Measurements from ENCODE around the gene VEGFD. TPM values are rescaled to one million over a fixed set of nuclear protein-coding genes. Genes with fewer than 3 reads are reported as not detected.

The VEGFD gene
- total and polyA plus RNA-seq, 2 of the 13 experiments (the other 11 are each of a cell fraction or from before 2014, with no cell fraction given): 0.11 to 0.35 TPM

GRCh38 chrX:15410430-15410829, 26.2 kb upstream of the VEGFD start (continued):
- TF ChIP-seq, protein P1, sequence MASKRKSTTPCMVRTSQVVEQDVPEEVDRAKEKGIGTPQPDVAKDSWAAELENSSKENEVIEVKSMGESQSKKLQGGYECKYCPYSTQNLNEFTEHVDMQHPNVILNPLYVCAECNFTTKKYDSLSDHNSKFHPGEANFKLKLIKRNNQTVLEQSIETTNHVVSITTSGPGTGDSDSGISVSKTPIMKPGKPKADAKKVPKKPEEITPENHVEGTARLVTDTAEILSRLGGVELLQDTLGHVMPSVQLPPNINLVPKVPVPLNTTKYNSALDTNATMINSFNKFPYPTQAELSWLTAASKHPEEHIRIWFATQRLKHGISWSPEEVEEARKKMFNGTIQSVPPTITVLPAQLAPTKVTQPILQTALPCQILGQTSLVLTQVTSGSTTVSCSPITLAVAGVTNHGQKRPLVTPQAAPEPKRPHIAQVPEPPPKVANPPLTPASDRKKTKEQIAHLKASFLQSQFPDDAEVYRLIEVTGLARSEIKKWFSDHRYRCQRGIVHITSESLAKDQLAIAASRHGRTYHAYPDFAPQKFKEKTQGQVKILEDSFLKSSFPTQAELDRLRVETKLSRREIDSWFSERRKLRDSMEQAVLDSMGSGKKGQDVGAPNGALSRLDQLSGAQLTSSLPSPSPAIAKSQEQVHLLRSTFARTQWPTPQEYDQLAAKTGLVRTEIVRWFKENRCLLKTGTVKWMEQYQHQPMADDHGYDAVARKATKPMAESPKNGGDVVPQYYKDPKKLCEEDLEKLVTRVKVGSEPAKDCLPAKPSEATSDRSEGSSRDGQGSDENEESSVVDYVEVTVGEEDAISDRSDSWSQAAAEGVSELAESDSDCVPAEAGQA (IDR thresholded peaks at IDR 0.05; ENCODE audit: low read depth): no peak
- TF ChIP-seq, protein P1 (CRISPR knock-in tag; IDR thresholded peaks at IDR 0.05; ENCODE audit: borderline replicate concordance): no peak
- TF ChIP-seq SP1 (IDR thresholded peaks at IDR 0.05) (no peak), SP1 (CRISPR knock-in tag; IDR thresholded peaks at IDR 0.05) (no peak), ZFP90 (CRISPR knock-in tag; IDR thresholded peaks at IDR 0.05; ENCODE audit: borderline replicate concordance) (no peak), ZNF205 (CRISPR knock-in tag; IDR thresholded peaks at IDR 0.05) (no peak), ONECUT2 (CRISPR knock-in tag; IDR thresholded peaks at IDR 0.05) (no peak), FOXJ3 (CRISPR knock-in tag; IDR thresholded peaks at IDR 0.05; ENCODE audit: borderline replicate concordance) (no peak), ZBTB3 (CRISPR knock-in tag; IDR thresholded peaks at IDR 0.05; ENCODE audit: borderline replicate concordance, low read depth) (no peak), ZNF816 (CRISPR knock-in tag; IDR thresholded peaks at IDR 0.05; ENCODE audit: borderline replicate concordance) (no peak), ZNF136 (CRISPR knock-in tag; IDR thresholded peaks at IDR 0.05; ENCODE audit: low read depth) (no peak), ZSCAN21 (CRISPR knock-in tag; IDR thresholded peaks at IDR 0.05; ENCODE audit: borderline replicate concordance) (no peak), ZNF737 (CRISPR knock-in tag; IDR thresholded peaks at IDR 0.05; ENCODE audit: borderline replicate concordance) (no peak)
- TF ChIP-seq, protein P2, sequence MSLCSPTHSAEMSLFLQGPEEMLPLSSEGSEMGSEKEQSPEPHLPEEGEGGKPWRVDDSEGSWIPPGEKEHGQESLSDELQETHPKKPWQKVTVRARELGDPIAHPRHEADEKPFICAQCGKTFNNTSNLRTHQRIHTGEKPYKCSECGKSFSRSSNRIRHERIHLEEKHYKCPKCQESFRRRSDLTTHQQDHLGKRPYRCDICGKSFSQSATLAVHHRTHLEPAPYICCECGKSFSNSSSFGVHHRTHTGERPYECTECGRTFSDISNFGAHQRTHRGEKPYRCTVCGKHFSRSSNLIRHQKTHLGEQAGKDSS (CRISPR knock-in tag; IDR thresholded peaks at IDR 0.05; ENCODE audit: borderline replicate concordance, low read depth): no peak
- TF ChIP-seq, protein P3, sequence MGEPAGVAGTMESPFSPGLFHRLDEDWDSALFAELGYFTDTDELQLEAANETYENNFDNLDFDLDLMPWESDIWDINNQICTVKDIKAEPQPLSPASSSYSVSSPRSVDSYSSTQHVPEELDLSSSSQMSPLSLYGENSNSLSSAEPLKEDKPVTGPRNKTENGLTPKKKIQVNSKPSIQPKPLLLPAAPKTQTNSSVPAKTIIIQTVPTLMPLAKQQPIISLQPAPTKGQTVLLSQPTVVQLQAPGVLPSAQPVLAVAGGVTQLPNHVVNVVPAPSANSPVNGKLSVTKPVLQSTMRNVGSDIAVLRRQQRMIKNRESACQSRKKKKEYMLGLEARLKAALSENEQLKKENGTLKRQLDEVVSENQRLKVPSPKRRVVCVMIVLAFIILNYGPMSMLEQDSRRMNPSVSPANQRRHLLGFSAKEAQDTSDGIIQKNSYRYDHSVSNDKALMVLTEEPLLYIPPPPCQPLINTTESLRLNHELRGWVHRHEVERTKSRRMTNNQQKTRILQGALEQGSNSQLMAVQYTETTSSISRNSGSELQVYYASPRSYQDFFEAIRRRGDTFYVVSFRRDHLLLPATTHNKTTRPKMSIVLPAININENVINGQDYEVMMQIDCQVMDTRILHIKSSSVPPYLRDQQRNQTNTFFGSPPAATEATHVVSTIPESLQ (CRISPR knock-in tag; conservative IDR thresholded peaks at IDR 0.05): no peak
